Pancreas (tissue), 10 donors: ENCODE results near the gene PNPLA1. TPM values are rescaled to one million over a fixed set of nuclear protein-coding genes. Genes with fewer than 3 reads are reported as not detected.

ENCODE experiments used
- ATAC-seq, 4 donors: fragments of 200-7000 bp; cut with Tn5 transposase; one replicate each; pipeline versions ENCODE4 v1.8.0 to v1.9.1; 2020; ENCODE audit warnings: mild to moderate bottlenecking in 4 of 4, moderate library complexity in 4 of 4
- DNase-seq, 6 donors: peaks; one replicate each; pipeline ENCODE4 v3.0.0-alpha.2; 2020
- FAIRE-seq: peaks from 2 replicates; lab custom pipeline; 2012; peaks lifted over from hg19 to GRCh38; lab: Jason Lieb, UNC
- H3K27ac ChIP-seq, 4 donors: fragments of 200-600 bp; sonication (generic); 1 replicate in 3 of 4; 2 replicates in 1 of 4; pipeline versions ENCODE4 v1.5.0 to v1.8.0; 2020
- H3K27me3 ChIP-seq, 4 donors: fragments of 200-600 bp; one replicate each; pipeline ENCODE4 v1.8.0; 2021
- H3K36me3 ChIP-seq, 3 donors: fragments of 200-600 bp; sonication (generic) in 1 of 3; one replicate each; pipeline versions ENCODE4 v1.5.0 to v1.8.0; 2020 to 2021
- H3K4me1 ChIP-seq, 3 donors: fragments of 200-600 bp; one replicate each; pipeline ENCODE4 v1.8.0; 2021
- H3K4me3 ChIP-seq, 4 donors: fragments of 200-600 bp; sonication (generic) in 2 of 4; one replicate each; pipeline versions ENCODE4 v1.5.0 to v1.8.0; 2020 to 2021
- H3K9me3 ChIP-seq, 4 donors: fragments of 200-600 bp; one replicate each; pipeline ENCODE4 v1.8.0; 2021
- WGBS, 2 donors: extraction: QIAGEN DNeasy Blood & Tissue Kit; methylation state at CpG; one replicate each; pipeline ENCODE4 v1.1.7; 2013; 5-methylcytosine and 5-hydroxymethylcytosine counted together
- intact Hi-C, 3 donors: fragments of 100-400 bp; cut with DNase I; formaldehyde crosslinking; loops; one replicate each; pipeline versions ENCODE4 v1.11.1 to v1.14.2; 2022
- polyA plus RNA-seq, 2 donors: library from polyadenylated mRNA; stranded (reverse); fragments of 200-250 nt; gene quantifications; one replicate each; pipeline ENCODE4 v1.2.3, GENCODE V29; 2013
- total RNA-seq, 6 donors: library from RNA; stranded (reverse); fragmentation: NEBNext Ultra II Directional in 4 of 6; extraction: Animal tissue kit (Norgen Biotek cat#: 25700) in 4 of 6; gene quantifications; one replicate each; pipeline versions ENCODE4 v1.2.1 to v1.2.4, GENCODE V29; 2021 to 2023
- TF ChIP-seq, protein P1 (sequence below), 4 donors: fragments of 200-600 bp; sonication (generic) in 3 of 4; IDR thresholded peaks; one replicate each; pipeline versions ENCODE4 v1.5.0 to v1.8.0; 2021; ENCODE audit warnings: antibody characterized with exemption in 4 of 4
- donor health status: healthy with polysubstance abuse.
- donor health status: DM: no; HTN: no; CAD: no; lungs with moderate emphysema.
- donor health status: DM: no; HTN: no; CAD: no.
- donor health status: control.
- donor health status: control.
- donor health status: Bipolar disorder and iron deficiency.
- donor health status: DM: yes; HTN: yes; CAD: no.
- donor health status: DM: no; HTN: no; CAD: no.
- donor health status: DM: no; HTN: no; CAD: no.
- donor health status: DM: yes; HTN: yes; CAD: no.

PNPLA1 gene
- total and polyA plus RNA-seq, 8 donors = 0.12 TPM; not detected in 7

DNA sequence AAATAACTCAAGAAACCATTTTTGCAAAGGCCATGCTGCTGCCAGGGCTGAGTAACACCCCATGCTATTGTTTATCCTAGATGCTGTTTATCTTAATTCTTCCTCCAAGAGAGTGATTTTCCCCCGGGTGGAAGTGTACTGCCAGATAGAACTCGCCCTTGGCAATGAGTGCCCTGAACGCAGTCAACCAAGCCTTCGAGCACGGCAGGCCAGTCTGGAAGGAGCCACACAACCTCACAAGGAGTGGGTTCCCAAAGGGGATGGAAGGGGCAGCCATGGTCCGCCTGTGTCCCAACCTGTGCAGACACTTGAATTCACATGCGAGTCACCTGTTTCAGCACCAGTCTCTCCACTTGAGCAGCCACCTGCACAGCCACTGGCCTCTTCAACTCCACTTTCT, 31.9 kb downstream of the PNPLA1 start:
- WGBS, 2 donors = 44 to 50% methylated on average over 7 of the region's 7 CpGs

DNA sequence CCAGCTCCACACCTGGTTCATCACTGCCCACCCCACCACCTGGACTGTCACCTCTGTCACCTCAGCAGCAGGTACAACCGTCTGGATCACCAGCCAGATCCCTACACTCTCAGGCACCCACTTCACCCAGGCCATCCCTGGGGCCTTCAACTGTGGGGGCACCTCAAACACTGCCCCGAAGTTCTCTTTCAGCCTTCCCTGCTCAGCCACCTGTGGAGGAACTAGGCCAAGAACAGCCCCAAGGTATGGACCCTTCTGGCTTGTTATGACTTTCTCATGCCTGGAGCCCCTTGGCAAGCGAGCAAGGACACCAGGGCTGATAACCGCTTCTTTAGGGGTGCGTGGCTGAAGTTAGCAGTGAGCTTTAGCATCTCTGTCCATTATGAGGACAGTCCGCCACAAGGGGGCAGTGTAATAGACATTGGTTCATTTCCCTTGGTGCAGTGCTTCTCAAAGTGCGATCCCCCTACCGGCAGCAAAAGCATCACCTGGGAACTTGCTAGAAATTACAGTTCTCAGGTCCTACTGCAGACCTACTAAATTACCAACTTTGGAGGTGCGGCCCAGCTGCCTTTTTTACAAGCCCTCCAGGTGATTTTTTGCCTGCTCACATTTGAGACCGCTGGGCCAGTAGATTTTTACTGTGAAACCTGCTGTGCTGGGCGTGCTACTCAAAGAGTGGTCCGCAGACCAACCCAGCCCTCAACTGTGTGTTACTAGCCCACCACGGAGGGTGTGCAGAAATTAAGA, 32.5 kb downstream of the PNPLA1 start:
- Histone ChIP-seq H3K36me3 (no peaks in the 10 kb centered on the region), H3K27ac (no peak overlapping the region), H3K4me3 (no peak overlapping the region), H3K4me1 (no peaks in the 10 kb centered on the region), H3K27me3 (no peaks in the 10 kb centered on the region), H3K9me3 (no peaks in the 10 kb centered on the region)
- FAIRE-seq (no peak), ATAC-seq (peak; percentile 96 to 99 (median 98)), DNase-seq (peak; percentile 77 to 92 (median 88))
- 27 to 28% methylated on average over 13 of the region's 13 CpGs for whole genome bisulfite sequencing, 2 donors
- intact Hi-C loops = loop anchor here in 2 of 3 donors (5.0 to 10.0 kb wide), 2 partner anchors 60 to 62 kb away; no protein-coding TSS in a partner anchor
- TF ChIP-seq, protein P1, sequence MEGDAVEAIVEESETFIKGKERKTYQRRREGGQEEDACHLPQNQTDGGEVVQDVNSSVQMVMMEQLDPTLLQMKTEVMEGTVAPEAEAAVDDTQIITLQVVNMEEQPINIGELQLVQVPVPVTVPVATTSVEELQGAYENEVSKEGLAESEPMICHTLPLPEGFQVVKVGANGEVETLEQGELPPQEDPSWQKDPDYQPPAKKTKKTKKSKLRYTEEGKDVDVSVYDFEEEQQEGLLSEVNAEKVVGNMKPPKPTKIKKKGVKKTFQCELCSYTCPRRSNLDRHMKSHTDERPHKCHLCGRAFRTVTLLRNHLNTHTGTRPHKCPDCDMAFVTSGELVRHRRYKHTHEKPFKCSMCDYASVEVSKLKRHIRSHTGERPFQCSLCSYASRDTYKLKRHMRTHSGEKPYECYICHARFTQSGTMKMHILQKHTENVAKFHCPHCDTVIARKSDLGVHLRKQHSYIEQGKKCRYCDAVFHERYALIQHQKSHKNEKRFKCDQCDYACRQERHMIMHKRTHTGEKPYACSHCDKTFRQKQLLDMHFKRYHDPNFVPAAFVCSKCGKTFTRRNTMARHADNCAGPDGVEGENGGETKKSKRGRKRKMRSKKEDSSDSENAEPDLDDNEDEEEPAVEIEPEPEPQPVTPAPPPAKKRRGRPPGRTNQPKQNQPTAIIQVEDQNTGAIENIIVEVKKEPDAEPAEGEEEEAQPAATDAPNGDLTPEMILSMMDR (IDR thresholded peaks at IDR 0.05) = peak; percentile 85 to 97 (median 94)

More for the DNA sequence above, 31.9 kb downstream of the PNPLA1 start:
- Histone ChIP-seq H3K36me3 (no peaks in the 10 kb centered on the region), H3K27ac (no peak overlapping the region), H3K4me1 (no peaks in the 10 kb centered on the region), H3K9me3 (no peaks in the 10 kb centered on the region), H3K4me3 (no peak overlapping the region), H3K27me3 (no peaks in the 10 kb centered on the region)
- no peak for ATAC-seq
- FAIRE-seq = no peak
- no peak for DNase-seq
- intact Hi-C loops = loop anchor here in 2 of 3 donors (5.0 to 10.0 kb wide), 2 partner anchors 61 to 63 kb away; no protein-coding TSS in a partner anchor
- TF ChIP-seq, protein P1 (IDR thresholded peaks at IDR 0.05) = no peak

DNA sequence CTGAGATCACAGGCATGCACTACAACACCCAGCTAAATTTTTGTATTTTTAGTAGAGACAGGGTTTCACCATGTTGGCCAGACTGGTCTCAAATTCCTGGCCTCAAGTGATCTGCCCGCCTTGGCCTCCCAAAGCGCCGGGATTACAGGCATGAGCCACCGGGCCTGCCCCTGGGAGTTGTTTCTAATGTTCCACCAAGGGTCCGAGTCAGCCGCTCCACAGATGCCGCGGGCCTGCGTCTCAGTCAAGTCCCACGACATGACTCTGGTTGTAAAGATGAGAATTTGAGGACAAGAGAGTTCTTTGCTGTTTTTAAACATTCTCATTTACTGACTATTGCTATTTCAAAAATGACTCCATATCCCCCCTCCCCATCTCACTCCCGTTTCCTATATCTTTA, 36.0 kb downstream of the PNPLA1 start:
- FAIRE-seq (no peak), DNase-seq (no peak), ATAC-seq (no peak)
- TF ChIP-seq, protein P1 (IDR thresholded peaks at IDR 0.05) = no peak
- intact Hi-C loops = loop anchor here in 1 of 3 donors (10.0 kb wide), 1 partner anchor 59 kb away; no protein-coding TSS in a partner anchor
- H3K4me1 ChIP-seq = no peaks in the 10 kb centered on the region
- no peaks in the 10 kb centered on the region for H3K27me3 ChIP-seq
- no peak overlapping the region for H3K4me3 ChIP-seq
- no peak overlapping the region for H3K27ac ChIP-seq
- H3K36me3 ChIP-seq = no peaks in the 10 kb centered on the region
- no peaks in the 10 kb centered on the region for H3K9me3 ChIP-seq
- WGBS, 2 donors = 91 to 94% methylated on average over 11 of the region's 11 CpGs

DNA sequence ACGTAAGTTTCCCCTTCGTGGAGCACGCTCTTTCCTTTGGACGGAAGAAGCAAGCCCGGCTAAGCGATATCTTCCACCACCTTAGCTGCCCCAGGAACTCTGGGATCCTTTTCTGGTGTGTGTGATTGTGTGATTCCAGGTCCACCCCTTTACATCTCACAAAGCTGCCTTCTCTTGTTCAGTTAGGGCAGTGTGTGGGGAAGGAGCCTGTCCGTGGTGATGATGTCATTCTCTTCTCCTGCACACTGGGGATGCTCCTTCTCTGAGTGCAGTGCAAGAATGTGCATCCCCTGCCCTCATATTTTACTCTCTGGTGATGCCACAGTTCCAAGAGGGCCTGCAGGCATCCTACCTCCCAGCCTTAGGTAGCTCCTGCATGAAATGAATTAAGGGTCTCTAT, 36.5 kb downstream of the PNPLA1 start:
- intact Hi-C loops = loop anchor here in 1 of 3 donors (10.0 kb wide), 1 partner anchor 58 kb away; no protein-coding TSS in a partner anchor
- Histone ChIP-seq H3K4me1 (no peaks in the 10 kb centered on the region), H3K36me3 (no peaks in the 10 kb centered on the region), H3K27me3 (no peaks in the 10 kb centered on the region), H3K4me3 (no peak overlapping the region), H3K27ac (no peak overlapping the region), H3K9me3 (no peaks in the 10 kb centered on the region)
- no peak for DNase-seq
- 80 to 91% methylated on average over 7 of the region's 7 CpGs for WGBS, 2 donors
- TF ChIP-seq, protein P1 (IDR thresholded peaks at IDR 0.05) = no peak
- no peak for ATAC-seq
- FAIRE-seq = no peak

DNA sequence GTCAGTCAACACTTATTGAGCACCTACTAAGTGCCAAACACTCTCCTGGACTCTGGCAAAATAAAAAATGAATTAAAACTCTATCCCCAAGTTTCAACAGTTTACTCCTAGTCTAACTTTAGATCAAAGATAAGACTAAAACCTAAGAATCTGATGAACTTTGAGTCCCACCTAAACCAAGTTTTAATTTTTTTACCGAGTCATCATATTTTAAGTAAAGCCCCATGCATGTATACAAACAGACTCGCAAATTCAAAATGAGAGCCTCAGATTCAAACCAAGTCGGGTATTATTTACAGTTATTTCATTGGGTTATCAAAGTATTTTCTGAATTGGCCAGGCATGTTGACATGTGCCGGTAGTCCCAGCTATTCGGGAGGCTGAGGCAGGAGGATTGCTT, 38.7 kb downstream of the PNPLA1 start:
- TF ChIP-seq, protein P1 (IDR thresholded peaks at IDR 0.05) = no peak
- DNase-seq = no peak
- no peaks in the 10 kb centered on the region for H3K9me3 ChIP-seq
- no peak overlapping the region for H3K27ac ChIP-seq
- no peak for ATAC-seq
- H3K36me3 ChIP-seq = no peaks in the 10 kb centered on the region
- no peak for FAIRE-seq
- no peaks in the 10 kb centered on the region for H3K27me3 ChIP-seq
- no peaks in the 10 kb centered on the region for H3K4me1 ChIP-seq
- intact Hi-C loops = loop anchor here in 1 of 3 donors (10.0 kb wide), 1 partner anchor 56 kb away; no protein-coding TSS in a partner anchor
- no peak overlapping the region for H3K4me3 ChIP-seq
- 91 to 93% methylated on average over 5 of the region's 5 CpGs for WGBS, 2 donors
